ENCODE results near the gene FANCB.

FANCB gene

DNA sequence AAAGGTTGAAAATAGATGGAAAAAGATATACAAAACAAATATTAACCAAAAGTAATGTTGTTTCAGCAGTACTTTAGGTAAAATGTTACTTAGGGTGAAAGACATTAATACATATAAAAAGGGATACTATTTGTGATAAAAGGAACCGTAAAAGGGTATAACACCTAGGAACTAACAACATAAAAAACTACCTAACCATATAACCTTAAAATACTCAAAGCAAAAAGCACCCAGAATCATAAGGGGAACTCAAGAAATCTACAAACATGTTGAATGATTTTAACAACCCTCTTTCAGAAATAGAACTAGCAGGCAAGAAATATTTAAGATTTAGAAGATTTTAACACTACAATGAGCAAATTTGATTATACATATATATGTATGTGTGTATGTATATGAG is 11.8 kb upstream of the FANCB start:
- DNase-seq (ENCODE audit: low read depth) = no peak
- TF ChIP-seq, protein P1, sequence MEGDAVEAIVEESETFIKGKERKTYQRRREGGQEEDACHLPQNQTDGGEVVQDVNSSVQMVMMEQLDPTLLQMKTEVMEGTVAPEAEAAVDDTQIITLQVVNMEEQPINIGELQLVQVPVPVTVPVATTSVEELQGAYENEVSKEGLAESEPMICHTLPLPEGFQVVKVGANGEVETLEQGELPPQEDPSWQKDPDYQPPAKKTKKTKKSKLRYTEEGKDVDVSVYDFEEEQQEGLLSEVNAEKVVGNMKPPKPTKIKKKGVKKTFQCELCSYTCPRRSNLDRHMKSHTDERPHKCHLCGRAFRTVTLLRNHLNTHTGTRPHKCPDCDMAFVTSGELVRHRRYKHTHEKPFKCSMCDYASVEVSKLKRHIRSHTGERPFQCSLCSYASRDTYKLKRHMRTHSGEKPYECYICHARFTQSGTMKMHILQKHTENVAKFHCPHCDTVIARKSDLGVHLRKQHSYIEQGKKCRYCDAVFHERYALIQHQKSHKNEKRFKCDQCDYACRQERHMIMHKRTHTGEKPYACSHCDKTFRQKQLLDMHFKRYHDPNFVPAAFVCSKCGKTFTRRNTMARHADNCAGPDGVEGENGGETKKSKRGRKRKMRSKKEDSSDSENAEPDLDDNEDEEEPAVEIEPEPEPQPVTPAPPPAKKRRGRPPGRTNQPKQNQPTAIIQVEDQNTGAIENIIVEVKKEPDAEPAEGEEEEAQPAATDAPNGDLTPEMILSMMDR (conservative IDR thresholded peaks at IDR 0.05; ENCODE audit: low read depth, low read length) = no peak
- no peak overlapping the region for H3K4me3 ChIP-seq (ENCODE audit: low read length)

DNA sequence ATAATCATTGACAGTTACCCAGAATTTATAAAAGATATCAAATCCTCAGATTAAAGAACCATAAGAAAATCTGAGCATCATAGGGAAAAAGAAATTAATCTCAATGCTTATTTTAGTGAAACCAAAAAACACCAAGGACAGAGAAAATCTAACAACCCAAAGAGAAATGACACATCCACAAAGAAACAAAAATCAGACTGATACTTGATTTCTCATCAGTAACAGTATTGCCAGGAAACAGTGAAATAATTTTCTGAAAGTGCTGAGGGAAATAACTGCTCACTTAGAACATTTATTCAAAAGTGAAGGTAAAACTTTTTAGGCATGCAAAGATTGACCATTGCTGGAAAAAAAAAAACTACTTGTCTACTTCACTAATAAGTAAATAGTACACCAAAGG is 11.0 kb upstream of the FANCB start:
- TF ChIP-seq, protein P1 (conservative IDR thresholded peaks at IDR 0.05; ENCODE audit: low read depth, low read length) = no peak
- no peak overlapping the region for H3K4me3 ChIP-seq (ENCODE audit: low read length)
- DNase-seq (ENCODE audit: low read depth) = no peak

DNA sequence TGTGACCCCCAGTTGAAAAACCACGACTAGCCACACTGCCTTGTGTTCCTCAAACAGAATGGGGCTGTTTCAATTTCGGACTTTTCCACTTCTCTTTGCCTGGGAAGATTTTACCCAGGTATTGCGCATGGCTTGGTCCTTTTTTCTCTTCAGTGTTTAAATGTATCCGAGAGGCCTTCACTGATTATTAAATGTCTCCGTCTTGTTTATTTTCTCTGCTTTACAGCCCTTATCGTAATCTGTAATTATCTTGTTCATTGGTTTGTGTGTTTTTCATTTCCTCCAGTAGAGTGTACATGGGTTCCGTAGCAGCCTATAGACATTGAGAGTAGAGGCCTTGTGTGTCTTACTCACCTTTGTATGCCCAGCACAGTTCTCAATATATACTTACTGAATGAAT is 2.8 kb upstream of the FANCB start:
- TF ChIP-seq, protein P1 (conservative IDR thresholded peaks at IDR 0.05; ENCODE audit: low read depth, low read length) = no peak
- H3K4me3 ChIP-seq (ENCODE audit: low read length) = no peak overlapping the region
- DNase-seq (ENCODE audit: low read depth) = no peak

- TF ChIP-seq, protein P1 (conservative IDR thresholded peaks at IDR 0.05; ENCODE audit: low read depth, low read length) = no peak
- H3K4me3 ChIP-seq (ENCODE audit: low read length) = peak overlapping the region; percentile 85
- no peak for DNase-seq (ENCODE audit: low read depth)
Measured at GRCh38 chrX:14873676-14874049, 794 bp upstream of the FANCB start.

GRCh38 chrX:14872355-14872754 is 514 bp downstream of the FANCB start:
- H3K4me3 ChIP-seq (ENCODE audit: low read length) = peak overlapping the region; percentile 72
- TF ChIP-seq, protein P1 (conservative IDR thresholded peaks at IDR 0.05; ENCODE audit: low read depth, low read length) = no peak
- DNase-seq (ENCODE audit: low read depth) = no peak

DNA sequence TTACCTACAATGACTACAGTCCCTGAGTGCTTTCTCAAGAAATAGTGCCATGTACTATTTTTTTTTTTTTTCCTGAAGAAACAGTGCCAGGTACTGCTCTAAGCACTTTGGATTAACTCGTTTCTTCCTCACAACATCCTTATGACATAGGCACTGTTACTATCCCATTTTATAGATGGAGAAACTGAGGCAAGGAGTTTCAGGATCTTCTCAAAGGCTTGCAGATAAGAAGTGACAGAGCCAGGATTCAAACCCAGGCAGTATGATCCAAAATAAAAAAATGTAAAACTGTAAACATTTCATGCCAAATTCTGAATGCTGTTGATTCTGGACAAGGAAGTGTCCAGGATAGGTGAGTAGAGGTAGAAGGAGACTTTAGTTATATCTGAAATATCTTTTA is 1.1 kb downstream of the FANCB start:
- DNase-seq (ENCODE audit: low read depth) = no peak
- TF ChIP-seq, protein P1 (conservative IDR thresholded peaks at IDR 0.05; ENCODE audit: low read depth, low read length) = no peak
- H3K4me3 ChIP-seq (ENCODE audit: low read length) = no peak overlapping the region

DNA sequence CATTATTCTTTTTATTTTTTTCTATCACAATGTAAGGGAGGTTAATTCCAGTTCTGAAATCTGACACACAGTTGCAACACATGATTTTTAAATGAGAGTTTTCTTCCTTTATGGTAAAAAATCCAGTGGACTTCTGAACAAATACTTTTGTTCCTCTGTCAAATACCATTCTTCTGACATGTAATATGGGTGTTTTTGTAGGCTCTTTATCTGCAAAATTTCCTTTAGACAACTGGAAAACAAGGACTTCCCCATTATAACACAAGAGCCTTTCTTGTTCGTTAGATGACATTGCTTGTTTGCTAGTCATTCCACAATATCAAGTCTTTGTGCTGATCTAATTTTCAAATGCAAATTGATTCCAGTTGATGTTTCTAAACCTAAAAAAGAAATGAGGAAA is 7.7 kb downstream of the FANCB start:
- no peak overlapping the region for H3K4me3 ChIP-seq (ENCODE audit: low read length)
- DNase-seq (ENCODE audit: low read depth) = no peak
- TF ChIP-seq, protein P1 (conservative IDR thresholded peaks at IDR 0.05; ENCODE audit: low read depth, low read length) = no peak

Measured in retinal pigment epithelial cell (primary cell).